GM21526 (cell line): ENCODE measurements around the gene SS18L1.

ENCODE experiments used
- ATAC-seq: cut with Tn5 transposase; IDR thresholded peaks from one replicate; pipeline ENCODE4 v1.9.1; 2021; ENCODE audit warnings: moderate library complexity; ENCODE audit not compliant: unreplicated experiment, low FRiP score

SS18L1 gene

DNA sequence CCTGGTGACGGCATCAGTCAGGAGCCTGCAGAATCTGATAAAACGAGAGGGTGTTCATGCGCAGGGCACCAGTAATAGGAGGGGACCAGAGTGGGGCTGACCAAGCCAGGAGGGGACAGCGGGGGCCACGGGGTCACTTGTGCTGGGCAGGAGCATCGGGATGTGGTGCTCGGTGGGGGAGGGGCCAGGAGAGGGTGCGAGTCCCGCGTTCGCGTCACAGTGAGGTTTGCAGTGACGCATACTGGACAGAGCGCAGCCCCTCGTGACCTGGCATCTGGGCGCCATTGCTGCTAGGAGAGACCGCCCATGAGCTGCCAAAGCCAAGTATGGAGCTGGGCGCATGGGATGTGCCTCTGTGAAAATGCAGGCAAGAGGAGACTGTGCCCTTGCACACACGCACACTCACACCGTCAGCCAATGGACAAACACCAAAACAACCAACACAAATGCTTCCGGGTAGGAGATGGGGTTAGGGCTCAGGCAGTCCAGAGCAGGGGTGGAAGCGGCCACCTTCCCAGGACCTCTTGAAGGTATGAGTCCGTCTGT lies 25.4 kb downstream of the SS18L1 start:
- ATAC-seq: no peak

DNA sequence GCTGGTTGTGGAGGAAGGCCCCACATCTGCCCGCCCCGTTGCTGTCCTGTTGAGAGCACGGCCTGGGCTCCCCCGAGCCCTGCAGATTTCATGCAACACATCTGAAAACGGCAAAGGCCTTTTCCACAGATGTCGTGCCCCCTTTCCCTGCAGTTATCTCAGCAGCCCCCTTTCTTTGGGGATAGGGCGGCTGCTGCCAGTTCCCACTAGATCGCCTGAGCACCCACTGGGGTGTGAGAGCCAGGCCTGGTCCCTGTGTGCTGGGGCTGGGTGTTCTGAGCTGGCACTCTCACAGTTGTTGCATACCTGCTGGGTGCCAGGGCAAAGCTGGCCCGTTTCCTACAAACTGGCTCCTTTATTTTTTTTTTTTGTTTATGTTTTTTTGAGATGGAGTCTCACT lies 27.0 kb downstream of the SS18L1 start:
- no peak for ATAC-seq

DNA sequence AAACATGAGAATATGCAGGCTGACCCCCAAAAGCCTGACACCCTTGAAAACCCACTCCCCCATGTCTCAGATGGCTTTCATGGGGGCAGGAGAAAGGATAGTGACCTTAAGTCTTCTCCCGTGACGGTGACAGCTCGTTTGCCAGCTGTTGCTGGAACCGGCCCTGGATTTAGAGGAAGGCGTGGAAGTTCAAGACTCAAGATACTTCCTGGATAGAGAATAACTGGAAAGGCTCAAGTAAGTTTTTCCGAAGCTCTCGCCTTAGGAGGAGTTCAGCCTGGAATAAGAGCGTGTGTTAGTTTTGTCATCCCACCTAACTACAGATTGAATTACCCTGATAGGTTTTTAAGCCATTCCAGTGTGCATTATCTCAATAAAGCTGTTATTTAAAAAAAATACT lies 27.7 kb downstream of the SS18L1 start:
- ATAC-seq: no peak

DNA sequence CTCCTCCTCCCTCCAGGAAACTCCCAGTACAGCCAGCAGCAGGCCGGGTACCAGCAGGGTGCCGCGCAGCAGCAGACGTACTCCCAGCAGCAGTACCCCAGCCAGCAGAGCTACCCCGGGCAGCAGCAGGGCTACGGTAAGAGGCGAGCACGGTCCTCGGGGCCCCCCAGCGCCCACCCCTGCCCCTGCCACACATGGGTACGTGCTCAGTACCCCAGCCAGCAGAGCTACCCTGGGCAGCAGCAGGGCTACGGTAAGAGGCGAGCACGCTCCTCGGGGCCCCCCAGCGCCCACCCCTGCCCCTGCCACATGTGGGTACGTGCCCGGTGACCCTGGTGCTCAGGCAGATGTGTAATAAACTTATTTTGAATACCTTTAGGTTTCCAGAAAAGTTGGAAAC lies 29.1 kb downstream of the SS18L1 start:
- ATAC-seq: no peak

DNA sequence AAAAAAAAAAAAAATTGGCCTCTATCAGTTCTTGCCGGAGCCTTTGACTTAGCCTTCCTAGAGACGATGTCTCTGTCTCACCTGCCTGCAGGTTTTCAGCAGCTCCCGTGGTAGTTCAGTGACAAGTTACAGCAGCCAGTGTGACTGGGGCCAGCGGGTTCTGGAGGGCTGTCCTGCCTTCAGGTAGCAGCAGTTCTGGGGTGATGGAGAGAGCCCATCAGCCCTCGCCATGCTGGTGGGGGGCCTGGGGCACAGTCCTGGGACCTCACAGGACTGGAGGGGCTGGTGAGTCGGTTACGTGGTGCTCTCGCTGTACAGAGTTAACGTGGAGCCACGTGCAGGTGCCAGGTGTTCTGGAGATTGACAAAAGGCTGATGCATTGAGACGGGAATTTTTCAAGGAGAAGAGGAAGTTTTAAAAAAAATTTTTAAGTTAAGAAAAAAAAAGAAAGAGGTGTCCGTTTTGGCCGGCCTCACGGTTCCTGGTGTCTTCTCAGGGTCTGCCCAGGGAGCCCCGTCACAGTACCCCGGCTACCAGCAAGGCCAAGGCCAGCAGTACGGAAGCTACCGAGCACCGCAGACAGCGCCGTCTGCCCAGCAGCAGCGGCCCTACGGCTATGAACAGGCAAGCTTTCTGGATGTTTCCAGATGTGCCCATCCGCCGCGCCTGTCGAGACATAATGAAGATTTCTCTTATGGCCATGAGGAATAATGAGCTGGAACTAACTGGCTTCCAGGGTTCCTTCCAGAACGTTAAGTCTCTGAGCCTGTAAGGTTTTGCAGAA lies 30.6 kb downstream of the SS18L1 start:
- ATAC-seq: no peak

DNA sequence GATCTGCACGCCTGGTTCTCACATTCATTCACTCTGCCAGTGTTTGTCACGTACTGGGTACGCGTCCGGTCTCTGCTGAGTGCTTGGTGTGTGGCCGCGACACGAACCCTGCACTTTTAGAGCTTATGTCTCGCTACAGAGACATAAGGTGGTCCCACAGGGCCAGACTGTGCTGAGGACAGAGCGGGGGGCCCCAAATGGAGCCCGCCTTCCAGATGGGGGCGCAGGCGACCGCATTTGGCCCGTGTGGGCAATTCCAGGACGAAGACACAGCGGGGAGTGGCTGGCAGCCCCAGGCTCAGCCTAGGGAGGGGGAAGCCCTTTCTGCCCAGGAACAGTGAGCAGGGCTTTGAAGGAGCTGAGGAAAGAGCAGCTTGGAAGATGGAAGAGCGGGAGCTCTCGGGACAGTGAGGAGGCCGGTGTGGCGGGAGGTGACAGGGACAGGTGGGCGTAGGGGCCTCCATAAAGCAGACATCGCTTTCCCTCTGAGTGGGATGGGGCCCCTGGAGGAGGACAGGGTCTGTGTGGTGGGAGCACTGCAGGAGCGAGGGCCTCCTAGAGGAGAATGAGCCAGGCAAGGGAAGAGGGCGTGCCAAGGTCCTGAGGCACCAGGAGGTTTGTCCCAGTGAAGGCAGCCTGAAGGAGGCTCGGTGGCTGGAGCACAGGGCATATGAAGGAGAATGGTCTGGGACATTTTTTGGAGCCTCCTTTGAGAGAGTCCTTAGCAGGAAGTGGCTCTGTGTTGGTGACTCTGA lies 31.5 kb downstream of the SS18L1 start:
- ATAC-seq: no peak

DNA sequence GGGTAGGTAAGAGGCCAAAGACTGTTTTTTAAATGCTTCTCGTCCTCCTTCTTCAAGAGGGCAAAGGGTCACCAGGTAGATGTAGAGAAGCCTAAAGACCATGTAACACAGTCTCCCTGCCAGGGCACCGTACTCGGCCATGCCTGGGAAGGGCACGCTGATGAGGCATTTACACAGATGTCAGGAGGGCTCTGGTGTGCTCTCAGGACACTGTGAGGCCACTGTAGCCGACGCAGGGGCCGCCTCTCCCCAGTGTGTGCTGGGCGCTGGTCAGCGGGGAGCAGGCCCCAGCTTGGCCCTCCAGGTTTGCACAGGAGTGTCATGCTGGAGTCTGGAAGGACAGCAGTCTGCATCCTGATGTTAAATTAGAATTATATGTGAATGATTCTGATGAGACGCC lies 32.1 kb downstream of the SS18L1 start:
- ATAC-seq: no peak

DNA sequence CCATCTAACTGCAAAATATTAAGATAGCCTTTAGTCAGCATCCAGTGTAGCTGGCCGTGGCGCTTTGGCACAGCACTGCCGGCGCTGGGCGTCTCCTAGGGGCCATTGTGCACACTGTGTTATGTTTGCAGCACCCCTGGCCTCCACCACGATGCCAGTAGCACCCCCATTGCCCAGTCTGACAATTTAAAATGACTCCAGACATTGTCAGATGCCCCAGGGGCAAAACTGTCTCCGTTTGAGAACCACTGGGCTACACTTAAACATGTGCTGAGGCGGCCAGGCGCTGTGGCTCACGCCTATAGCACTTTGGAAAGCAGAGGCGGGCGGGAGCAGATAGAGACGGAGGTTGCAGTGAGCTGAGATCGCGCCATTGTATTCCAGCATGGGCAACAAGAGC lies 33.3 kb downstream of the SS18L1 start:
- ATAC-seq: no peak

DNA sequence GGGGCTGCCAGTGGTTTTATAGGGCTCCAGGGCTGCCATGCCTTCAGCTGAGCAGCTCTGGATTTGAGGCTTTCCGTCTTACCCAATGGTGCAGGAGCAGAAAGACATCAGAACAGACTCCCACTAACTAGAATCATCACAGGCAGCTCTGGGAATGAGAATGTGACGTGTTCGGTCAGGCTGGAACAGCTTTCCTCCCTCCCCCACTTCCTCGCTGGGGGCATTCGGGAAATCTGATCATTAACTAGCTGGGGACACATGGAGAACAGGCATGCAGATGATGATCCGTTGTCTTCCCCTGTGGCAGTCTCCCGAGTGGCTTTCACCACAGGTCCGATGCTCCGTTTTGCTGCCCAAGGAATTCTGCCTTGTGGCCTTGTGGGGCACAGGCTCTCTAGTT lies 33.7 kb downstream of the SS18L1 start:
- no peak for ATAC-seq

DNA sequence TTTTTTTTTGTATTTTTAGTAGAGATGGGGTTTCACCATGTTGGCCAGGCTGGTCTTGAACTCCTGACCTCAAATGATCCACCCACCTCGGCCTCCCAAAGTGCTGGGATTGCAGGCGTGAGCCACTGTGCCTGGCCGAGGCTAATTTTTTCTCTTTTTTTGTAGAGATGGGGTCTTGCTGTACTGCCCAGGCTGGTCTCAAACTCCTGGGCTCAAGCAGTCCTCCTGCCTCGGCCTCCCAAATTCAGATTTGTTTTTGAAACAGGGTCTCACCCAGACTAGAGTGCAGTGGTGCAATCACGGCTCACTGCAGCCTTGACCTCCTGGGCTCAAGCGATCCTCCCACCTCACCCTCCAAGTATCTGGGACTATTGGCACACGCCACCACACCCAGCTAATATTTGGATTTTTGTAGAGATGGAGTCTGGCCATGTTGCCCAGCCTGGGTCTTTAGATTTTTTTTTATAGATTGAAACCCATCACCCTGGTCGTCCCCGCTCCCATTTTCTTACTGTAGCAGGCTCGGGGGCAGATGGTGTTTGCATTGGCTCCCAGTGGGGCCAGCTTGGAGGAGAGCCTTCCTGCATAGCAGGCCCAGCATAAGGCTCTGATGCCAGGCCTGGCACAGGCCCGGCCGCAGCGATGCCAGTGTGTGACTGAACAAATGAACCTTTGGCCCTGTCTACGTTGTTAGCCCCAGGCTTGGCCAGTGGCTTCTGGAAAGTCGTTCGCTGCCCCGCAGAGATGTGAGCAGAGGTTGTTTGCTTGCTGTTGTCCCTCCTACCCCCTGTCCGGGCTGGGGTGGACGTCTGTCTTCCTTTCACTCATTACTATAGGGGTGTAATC lies 35.0 kb downstream of the SS18L1 start:
- no peak for ATAC-seq

DNA sequence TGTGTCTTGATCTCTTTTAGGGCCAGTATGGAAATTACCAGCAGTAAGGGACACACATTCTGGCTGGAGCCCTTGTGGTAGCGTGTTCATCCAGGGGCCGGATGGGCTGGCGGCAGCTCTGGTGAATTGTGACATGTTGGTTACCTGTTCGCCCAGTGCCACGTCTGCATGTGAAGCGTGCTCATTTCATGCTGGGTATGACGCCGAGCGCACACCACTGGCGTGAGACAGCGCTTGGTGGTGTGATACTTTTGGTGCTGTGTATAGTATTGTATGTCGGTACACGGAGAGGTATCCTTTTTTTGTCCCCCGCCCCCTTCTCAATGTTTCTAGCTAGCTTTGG lies 35.6 kb downstream of the SS18L1 start:
- no peak for ATAC-seq

DNA sequence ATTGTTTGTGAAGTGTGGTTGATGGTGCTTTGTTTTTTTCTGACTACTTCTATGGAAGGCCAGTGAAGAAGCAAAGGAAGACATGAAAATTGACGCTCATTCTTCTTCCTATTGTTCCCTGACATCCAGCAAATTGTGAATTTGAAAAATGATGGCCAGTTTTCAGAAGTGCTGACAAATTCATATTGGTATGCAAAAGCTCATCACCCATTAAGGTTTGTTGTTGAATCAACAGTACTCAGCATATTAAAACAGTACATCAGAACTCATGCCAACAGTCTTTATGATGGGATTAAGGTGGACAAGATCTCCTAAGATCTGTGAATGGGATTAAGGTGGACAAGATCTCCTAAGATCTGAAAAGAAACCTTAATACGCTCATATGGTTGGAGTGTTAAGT lies 38.2 kb downstream of the SS18L1 start:
- no peak for ATAC-seq

DNA sequence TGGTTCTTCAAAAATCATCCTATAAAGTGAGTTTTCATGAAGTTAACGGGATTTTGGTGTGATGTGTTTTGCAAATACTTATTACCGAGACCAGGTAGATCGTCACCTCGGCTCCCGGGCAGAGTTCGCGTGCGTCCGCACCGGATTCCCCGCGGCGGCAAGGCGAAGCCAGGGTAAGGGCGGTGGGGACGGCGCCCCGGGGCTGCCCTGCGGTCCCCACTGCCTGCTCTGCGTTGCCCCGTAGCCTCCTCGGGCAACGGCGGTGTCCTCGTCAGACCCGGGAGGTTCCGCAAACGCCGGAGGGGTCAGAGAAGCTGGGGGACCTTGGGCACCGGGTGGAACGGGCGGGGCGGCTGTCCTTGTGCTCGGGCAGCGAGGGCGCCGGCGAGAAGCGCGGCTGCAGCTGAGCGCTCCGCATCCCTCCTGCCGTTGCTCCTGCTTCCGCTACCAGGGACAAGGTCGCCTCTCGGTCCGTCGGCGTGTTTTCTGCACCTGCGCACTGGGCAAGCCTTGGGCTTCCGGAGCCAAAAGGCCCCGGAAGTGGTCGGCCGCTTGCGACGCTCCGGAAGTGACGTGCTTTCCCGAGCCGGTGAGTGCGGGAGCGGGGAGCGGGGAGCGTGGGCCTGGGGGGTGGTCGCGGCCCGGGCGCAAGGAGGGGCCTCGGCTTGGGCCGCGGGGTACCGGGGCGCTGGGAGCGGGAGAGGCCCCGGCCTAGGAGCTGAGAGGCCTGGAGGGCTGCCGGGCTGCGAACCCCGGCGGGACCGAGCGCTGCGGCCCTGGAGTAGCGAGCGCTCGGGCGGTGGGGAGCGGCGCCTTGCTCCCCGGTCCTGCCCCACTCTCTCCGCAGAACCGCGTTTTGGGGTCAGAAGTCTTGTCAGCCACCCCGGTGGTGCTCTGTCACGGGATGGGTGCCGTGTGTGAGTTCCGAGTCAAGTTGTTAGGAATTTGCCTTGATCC lies 39.2 kb downstream of the SS18L1 start, which contains the start of gene MTG2:
TSS of gene MTG2 (plus strand) at position 560 of the 957 bp plus-strand sequence. CDS start 10,393 bp downstream, outside the sequence.
- ATAC-seq: peak; percentile 86

DNA sequence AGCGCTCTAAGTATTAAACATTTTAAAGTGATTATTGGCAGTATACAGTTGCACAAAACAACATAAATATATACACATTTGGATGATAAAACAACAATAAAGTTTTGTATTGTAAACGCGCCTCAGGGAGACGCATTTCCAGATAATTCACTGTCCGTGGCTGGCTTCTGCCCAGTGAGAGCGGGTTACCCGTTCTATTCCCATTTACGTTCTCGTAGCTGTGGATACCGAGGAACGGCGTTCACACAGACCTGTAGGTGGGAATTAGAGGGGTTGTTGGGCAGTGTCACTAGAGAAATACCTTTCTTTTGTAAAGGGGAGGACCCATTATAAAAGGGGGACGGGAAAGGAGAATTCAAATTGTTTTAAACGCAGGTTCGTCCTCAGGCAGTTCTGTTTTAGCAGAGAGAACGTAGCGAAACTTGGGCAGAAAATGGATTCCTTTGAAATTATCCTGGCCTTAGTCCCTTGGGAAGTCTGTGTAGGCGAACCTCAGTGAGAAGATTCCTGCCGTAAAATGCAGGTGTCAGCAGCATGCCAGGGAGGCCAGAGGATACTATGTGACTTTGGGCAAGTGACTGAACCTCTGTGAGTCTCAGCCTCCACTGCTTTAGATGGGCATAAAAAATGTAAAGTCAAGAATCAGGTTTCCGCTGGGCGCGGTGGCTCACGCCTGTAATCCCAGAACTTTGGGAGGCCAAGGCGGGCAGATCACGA lies 40.0 kb downstream of the SS18L1 start:
- no peak for ATAC-seq

DNA sequence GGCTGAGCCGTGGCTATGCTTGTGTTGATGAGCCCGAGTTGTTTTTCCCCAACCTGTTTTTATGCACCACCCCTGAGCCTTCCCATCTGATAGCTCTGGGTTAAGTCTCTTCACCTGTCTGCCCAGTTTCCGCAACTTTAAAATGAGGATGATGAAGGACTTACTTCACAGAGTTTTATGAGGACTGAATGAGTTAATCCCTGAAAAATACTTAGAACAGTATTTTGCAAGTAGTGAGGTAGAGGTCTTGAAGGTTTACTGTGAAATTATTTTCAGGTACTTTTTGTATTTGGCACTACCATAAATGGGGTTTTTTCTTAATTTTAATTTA lies 42.5 kb downstream of the SS18L1 start:
- no peak for ATAC-seq

DNA sequence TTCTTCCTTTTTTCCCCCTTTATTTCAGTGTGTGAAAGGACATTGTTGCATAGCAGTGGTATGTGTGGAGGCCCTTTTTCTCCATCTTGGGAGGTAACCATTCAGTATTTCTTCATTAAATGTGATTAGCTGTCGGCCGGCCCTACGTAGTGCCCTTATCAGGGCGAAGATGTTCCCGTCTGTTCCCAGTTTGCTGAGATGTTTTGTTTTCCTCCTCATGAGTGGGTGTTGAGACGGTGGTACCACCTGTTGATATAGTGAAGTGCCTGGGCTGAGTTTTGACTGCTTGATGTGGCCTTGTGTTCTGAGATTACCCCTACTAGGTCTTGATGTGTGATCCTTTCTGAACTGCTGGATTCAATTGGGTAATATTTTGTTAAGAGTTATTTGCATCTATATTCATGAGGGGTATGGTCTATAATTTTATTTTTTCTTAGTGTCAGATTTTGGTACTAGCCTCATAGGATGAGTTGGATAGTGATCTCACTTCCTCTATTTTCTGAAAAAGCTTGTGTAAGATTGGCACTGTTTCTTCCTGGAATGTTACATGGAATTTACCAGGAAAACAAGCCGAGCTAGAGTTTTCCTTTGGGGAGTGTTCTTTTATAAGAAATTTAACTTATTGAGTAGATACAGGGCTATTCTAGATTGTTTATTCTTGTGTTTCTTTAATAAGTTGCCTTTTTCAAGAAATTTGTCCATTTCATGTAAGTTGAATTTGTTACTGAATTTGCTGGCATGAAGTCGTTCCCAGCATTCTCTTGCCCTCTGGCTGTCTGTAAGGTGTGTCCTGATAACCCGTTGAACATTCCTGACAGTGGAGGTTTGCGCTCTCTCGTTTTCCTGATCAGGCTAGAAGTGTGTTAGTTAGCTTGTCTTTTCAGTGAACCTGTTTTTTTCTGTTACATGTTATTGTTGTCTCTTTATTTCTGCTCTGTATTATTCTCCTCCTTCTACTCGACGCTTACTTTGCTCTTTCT lies 43.6 kb downstream of the SS18L1 start:
- ATAC-seq: no peak

DNA sequence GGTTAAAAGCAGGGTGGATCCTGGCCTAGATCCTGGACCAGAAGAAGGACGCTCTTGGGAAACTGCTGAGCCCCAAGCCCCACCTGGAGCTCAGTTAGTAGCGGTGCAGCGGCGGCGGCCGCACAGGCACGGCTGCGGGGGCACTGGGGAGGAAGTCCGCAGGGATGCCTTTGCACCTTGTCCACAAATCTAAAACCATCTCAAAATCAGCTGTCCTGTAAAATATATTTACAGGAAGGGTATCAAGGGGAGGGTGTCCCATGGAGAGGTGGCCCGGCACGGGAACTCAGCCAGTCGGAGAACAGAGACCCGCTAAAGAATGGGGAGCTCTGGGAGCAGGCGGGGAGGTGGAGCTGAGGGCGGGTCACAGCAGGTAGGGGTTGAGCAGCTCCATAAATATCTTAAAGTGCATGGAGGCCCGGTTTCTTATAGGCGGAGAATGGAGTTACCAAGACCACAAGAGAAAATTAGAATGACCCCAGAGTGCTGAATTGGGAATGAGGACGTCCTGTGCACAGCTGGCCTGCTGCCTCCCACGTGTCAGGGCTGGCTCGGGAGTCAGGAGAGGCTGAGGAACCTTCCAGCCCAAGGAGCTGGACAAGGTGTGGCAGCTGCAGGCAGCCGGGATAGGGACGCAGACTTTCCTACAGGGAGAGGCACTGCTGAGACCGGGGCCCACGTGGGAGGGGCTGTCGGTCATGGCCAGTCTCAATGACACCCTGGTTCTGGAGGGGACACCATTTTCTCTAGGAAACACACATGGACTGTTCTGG lies 47.3 kb downstream of the SS18L1 start:
- ATAC-seq: no peak
